Cardiac ventricle fibroblast (primary cell): Measurements from ENCODE around the gene ZGLP1. TPM values are rescaled to one million over a fixed set of nuclear protein-coding genes. Genes with fewer than 3 reads are reported as not detected.

Source experiments
- total RNA-seq: library from RNA; depleted of rRNA; stranded (reverse); fragments of >200 nt; gene quantifications from 2 replicates; pipeline ENCODE4 v1.2.3, GENCODE V29; 2015

ZGLP1 gene
- 0.25 and 3.2 TPM in 2 replicates for total RNA-seq

DNA sequence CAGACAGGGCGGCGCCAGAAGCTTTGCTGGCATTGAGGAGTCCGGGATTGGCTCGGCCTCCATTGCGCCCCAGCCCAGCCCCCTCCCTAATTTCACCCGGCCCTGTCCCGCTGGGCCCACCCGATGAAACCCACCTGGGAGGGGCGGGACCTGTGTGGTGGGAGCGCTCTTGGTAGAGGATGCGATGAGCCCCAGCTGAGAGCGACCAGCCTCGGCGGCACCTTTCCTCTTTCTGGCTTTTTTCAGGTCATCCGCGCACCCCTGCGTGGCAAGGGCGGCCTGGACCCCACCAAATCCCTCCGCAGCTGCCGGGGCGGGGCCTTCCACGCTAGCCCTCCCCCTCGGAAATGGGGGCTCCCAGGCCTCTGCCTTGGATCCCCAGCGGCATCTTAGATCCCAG is at the start of gene ZGLP1:
TSS of gene ZGLP1 (minus strand) at position 393 of the 400 bp plus-strand sequence.

DNA sequence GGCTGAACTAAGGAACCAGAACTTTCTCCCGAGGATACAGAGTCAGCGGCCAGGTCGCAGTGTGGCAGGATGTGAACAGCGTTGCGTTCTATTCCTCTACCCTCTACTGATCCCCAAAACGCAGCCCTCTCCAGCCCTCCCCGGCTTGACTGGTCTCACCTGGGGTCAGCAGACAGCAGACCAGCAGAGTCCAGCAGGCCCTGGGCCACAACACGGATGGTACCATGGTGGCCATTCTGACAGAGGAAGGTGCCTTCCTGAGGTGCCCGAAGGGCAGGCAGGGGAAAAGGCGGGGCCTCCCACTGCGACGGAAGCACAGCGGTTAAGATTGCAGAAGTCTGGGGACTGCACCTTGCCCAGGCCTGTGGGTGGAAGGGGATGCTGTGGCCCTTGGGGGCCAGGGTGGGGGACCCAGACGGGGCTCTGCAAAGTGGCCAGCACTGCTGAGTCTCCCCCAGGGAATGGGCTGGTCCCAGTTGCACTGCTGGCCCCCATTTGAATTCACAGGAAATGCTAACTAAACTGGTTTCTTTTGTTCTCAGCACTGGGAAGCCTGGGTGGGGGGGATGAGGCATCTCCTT is 29.9 kb upstream of the ZGLP1 start, which contains the start of gene ICAM3:
TSS of gene ICAM3 (minus strand) at position 245 of the 581 bp plus-strand sequence. CDS start at position 235, 10 bp downstream.

DNA sequence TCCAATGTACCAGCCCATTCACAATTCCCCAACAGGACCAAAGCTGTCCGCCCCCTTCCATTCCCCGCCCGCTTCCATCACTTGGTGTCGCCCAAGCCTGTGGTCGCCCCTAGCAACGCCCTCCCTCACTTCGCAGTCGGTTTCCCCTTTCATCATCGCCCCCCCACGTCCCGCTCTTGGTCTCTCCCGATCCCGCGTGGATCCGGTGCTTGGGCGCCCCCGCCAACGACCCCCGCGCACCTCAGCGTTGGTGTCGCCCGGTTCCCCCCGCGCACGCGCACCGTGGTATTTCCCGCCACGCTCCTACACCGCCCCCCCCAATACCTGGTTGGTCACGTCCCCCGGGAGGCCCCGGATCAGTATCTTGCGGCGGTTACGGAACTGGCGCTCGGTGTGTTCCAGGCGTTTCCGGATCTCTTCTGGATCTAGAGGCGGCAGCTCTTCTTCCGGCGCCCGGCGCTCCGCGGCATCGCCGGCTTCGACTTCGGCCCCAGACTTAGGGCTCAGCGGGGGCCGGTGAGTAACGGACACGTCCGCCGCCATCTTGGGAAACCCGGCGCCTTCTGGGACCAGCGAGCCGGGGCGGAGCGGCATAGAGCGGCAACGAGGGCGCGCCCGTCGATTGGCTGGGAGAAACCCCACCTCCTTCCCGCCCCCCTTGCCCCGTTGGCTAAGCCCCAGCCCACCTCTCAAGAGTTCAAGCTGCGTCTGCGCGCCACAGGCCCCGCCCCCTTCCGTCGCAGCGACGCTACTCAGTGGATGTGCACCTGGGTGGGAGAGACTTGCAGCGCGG is 23.5 kb upstream of the ZGLP1 start, which contains the start of gene RAVER1:
TSS of gene RAVER1 (minus strand) at position 565 of the 793 bp plus-strand sequence. CDS start at position 543, 22 bp downstream.

DNA sequence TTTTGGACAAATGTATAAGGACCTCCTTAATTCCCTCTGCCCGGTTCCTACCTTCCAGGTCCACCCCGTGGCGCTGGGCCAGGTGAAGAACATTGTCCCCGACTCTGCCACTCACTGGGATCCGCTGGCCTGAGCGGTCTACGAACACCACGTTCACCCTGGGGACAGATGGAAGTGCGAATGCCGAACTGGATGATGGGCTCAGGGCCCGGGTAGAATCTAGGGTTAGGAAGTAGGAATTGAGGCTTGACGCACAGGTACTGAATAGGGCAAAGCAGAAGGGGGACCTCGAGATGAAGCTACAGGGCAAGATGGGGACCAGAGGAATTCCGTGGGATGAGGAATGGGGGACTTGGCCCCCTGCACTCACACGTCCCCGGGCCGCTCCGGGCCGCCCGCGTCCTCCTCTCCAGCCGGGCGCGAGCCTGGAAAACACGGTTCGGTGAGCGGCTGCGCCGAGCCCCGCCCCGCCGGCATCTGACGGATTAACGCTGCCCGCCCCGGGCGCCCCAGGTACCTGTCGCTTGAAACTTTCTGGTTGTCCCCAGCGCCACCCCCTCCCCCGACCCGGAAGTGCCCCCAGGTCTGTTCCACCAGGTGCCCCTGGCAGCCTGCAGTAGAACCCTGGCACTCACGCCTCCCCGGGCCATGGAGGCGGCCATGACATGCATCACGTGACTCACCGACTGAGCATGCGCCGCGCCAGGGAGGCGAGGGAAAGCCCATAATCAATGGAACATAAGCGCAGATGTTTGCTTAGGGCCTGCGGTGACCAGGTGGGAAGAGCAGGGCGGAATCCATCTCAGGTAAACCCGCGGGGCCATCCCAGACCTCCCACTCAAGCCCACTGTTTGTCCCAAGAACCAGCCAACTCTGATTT is 6.0 kb upstream of the ZGLP1 start, which contains the start of gene FDX2:
TSS of gene FDX2 (minus strand) at position 681 of the 880 bp plus-strand sequence. CDS start at position 662, 19 bp downstream.

DNA sequence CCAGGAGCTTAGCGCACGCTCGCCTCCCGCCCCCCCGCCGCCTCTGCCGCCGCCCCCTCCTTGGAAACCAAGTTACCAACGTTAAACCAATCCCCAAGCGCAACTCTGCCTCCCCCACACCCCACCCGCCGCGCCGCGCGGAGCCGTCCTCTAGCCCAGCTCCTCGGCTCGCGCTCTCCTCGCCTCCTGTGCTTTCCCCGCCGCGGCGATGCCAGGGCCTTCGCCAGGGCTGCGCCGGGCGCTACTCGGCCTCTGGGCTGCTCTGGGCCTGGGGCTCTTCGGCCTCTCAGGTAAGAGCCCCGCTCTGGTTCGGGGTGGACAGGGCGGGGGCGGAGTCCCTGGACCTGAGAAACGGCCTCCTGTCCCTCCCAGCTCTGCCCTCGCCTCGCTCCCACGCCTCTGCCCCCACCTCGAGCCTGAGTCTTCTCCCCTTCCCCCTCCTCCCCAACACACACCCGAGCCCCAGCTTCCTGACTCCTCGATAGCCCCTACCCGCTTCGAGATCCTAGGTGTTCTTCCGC is 19.7 kb downstream of the ZGLP1 start, which contains the start of gene ICAM5:
TSS of gene ICAM5 (plus strand) at position 117 of the 521 bp plus-strand sequence. CDS start at position 209, 92 bp downstream.

DNA sequence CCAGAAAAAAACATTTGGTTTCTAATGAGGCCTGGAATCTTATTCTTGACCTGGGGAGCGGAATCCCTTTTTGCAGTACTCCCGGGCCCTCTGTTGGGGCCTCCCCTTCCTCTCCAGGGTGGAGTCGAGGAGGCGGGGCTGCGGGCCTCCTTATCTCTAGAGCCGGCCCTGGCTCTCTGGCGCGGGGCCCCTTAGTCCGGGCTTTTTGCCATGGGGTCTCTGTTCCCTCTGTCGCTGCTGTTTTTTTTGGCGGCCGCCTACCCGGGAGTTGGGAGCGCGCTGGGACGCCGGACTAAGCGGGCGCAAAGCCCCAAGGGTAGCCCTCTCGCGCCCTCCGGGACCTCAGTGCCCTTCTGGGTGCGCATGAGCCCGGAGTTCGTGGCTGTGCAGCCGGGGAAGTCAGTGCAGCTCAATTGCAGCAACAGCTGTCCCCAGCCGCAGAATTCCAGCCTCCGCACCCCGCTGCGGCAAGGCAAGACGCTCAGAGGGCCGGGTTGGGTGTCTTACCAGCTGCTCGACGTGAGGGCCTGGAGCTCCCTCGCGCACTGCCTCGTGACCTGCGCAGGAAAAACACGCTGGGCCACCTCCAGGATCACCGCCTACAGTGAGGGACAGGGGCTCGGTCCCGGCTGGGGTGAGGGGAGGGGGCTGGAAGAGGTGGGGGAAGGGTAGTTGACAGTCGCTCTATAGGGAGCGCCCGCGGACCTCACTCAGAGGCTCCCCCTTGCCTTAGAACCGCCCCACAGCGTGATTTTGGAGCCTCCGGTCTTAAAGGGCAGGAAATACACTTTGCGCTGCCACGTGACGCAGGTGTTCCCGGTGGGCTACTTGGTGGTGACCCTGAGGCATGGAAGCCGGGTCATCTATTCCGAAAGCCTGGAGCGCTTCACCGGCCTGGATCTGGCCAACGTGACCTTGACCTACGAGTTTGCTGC is 22.5 kb downstream of the ZGLP1 start, which contains the start of gene ICAM4:
TSS of gene ICAM4 (plus strand) at position 153 of the 935 bp plus-strand sequence. CDS start at position 211, 58 bp downstream.

DNA sequence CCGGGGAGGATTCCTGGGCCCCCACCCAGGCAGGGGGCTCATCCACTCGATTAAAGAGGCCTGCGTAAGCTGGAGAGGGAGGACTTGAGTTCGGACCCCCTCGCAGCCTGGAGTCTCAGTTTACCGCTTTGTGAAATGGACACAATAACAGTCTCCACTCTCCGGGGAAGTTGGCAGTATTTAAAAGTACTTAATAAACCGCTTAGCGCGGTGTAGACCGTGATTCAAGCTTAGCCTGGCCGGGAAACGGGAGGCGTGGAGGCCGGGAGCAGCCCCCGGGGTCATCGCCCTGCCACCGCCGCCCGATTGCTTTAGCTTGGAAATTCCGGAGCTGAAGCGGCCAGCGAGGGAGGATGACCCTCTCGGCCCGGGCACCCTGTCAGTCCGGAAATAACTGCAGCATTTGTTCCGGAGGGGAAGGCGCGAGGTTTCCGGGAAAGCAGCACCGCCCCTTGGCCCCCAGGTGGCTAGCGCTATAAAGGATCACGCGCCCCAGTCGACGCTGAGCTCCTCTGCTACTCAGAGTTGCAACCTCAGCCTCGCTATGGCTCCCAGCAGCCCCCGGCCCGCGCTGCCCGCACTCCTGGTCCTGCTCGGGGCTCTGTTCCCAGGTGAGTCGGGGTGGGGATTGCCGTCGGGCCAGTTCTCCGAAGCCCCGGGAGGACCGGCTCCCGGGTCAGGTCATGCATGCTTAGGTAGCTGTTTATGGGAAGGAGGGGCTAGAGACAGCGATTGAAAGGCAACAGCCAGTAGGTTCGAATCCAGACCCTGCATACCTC is 38.8 kb downstream of the ZGLP1 start, which contains the start of gene ICAM1:
TSS of gene ICAM1 (plus strand) at position 505 of the 779 bp plus-strand sequence. CDS start at position 545, 40 bp downstream.

Other genes with a start within 250 kb of the ZGLP1 start
- 24.1 and 33.3 TPM in 2 replicates for gene SHFL, start 223.5 kb downstream of the ZGLP1 start, total RNA-seq
- 0.10 TPM in 1 of 2 replicates, not detected in the other for gene ANGPTL6, start 207.1 kb downstream of the ZGLP1 start, total RNA-seq
- gene PPAN, start 203.5 kb downstream of the ZGLP1 start, total RNA-seq, result 32.3 and 32.5 TPM in 2 replicates
- 5.3 and 6.8 TPM in 2 replicates for gene P2RY11, start 198.1 kb downstream of the ZGLP1 start, total RNA-seq
- gene EIF3G, start 189.9 kb downstream of the ZGLP1 start, total RNA-seq, result 279 and 285 TPM in 2 replicates
- gene DNMT1, start 114.9 kb downstream of the ZGLP1 start, total RNA-seq, result 32.2 and 32.6 TPM in 2 replicates
- gene S1PR2, start 78.5 kb downstream of the ZGLP1 start, total RNA-seq, result 26.8 and 33.8 TPM in 2 replicates
- gene MRPL4, start 57.6 kb downstream of the ZGLP1 start, total RNA-seq, result 58.3 and 72.3 TPM in 2 replicates
- 12.8 and 17.7 TPM in 2 replicates for gene ICAM1, start 38.7 kb downstream of the ZGLP1 start, total RNA-seq
- 0.10 and 0.50 TPM in 2 replicates for gene ICAM4, start 22.9 kb downstream of the ZGLP1 start, total RNA-seq
- gene ICAM5, start 19.9 kb downstream of the ZGLP1 start, total RNA-seq, result 0.56 and 1.3 TPM in 2 replicates
- gene FDX2, start 6.2 kb upstream of the ZGLP1 start, total RNA-seq, result 16.5 and 19.4 TPM in 2 replicates
- 31.8 and 49.8 TPM in 2 replicates for gene RAVER1, start 23.7 kb upstream of the ZGLP1 start, total RNA-seq
- gene ICAM3, start 29.8 kb upstream of the ZGLP1 start, total RNA-seq, result 3.7 and 6.0 TPM in 2 replicates
- 39.3 and 45.8 TPM in 2 replicates for gene TYK2, start 70.8 kb upstream of the ZGLP1 start, total RNA-seq
- gene CDC37, start 93.7 kb upstream of the ZGLP1 start, total RNA-seq, result 127 and 132 TPM in 2 replicates
- gene PDE4A, start 110.7 kb upstream of the ZGLP1 start, total RNA-seq, result 13.7 and 16.1 TPM in 2 replicates
- 71.9 and 86.3 TPM in 2 replicates for gene KEAP1, start 193.5 kb upstream of the ZGLP1 start, total RNA-seq
- gene S1PR5, start 207.6 kb upstream of the ZGLP1 start, total RNA-seq, result not detected in 2 replicates
- 5.3 and 11.4 TPM in 2 replicates for gene ATG4D, start 234.1 kb upstream of the ZGLP1 start, total RNA-seq